Fibroblast of lung (primary cell): ENCODE results near the gene NARF. TPM values are rescaled to one million over a fixed set of nuclear protein-coding genes. Genes with fewer than 3 reads are reported as not detected.

ENCODE experiments used
- DNase-seq, 2 donors: peaks; one replicate each; pipeline versions ENCODE4 v3.0.0 to v3.0.0-alpha.2; 2010; ENCODE audit warnings: low read depth in 2 of 2
- H2AFZ ChIP-seq: 2 replicates; pipeline ENCODE4 v1.5.1; 2012; ENCODE audit warnings: low read length, control low read depth, inconsistent platforms
- H3K27ac ChIP-seq: 2 replicates; pipeline ENCODE4 v1.5.1; 2011; ENCODE audit warnings: low read length, control low read depth; ENCODE audit not compliant: insufficient read depth
- H3K27me3 ChIP-seq: 2 replicates; pipeline ENCODE4 v1.5.1; 2011; ENCODE audit warnings: mild to moderate bottlenecking, low read length; ENCODE audit not compliant: control insufficient read depth, insufficient read depth
- H3K36me3 ChIP-seq: 2 replicates; pipeline ENCODE4 v1.5.1; 2011; ENCODE audit warnings: low read length; ENCODE audit not compliant: control insufficient read depth, insufficient read depth
- H3K4me1 ChIP-seq: 2 replicates; pipeline ENCODE4 v1.5.1; 2011; ENCODE audit warnings: low read length; ENCODE audit not compliant: control insufficient read depth, insufficient read depth; ENCODE audit errors: extremely low read depth
- H3K4me2 ChIP-seq: 2 replicates; pipeline ENCODE4 v1.5.1; 2011; ENCODE audit warnings: low read length, control low read depth; ENCODE audit not compliant: insufficient read depth; ENCODE audit errors: extremely low read depth
- H3K4me3 ChIP-seq, 4 experiments: fragments of 200-600 bp in 1 of 4; sonication (generic) in 1 of 4; replicated peaks in 1 of 4; 2 replicates each; pipeline ENCODE4 v1.5.1; 2011 to 2016; ENCODE audit warnings: low read length in 4 of 4, low read depth in 3 of 4, mild to moderate bottlenecking in 3 of 4, control low read depth in 2 of 4, inconsistent platforms in 1 of 4, mixed read lengths in 1 of 4; ENCODE audit not compliant: insufficient read depth in 1 of 4; ENCODE audit errors: control extremely low read depth in 1 of 4
- H3K79me2 ChIP-seq: 2 replicates; pipeline ENCODE4 v1.5.1; 2012; ENCODE audit warnings: mild to moderate bottlenecking, low read length, inconsistent platforms; ENCODE audit not compliant: control insufficient read depth, insufficient read depth
- H3K9ac ChIP-seq: 2 replicates; pipeline ENCODE4 v1.5.1; 2011; ENCODE audit warnings: mild to moderate bottlenecking, low read length, control low read depth; ENCODE audit not compliant: insufficient read depth
- H3K9me3 ChIP-seq: 2 replicates; pipeline ENCODE4 v1.5.1; 2012; ENCODE audit warnings: low read depth, low read length; ENCODE audit not compliant: control insufficient read depth, insufficient read depth
- H4K20me1 ChIP-seq: 2 replicates; pipeline ENCODE4 v1.5.1; 2011; ENCODE audit warnings: low read length; ENCODE audit not compliant: control insufficient read depth, insufficient read depth; ENCODE audit errors: extremely low read depth
- CTCF ChIP-seq, 2 donors: IDR thresholded peaks in 1 of 2; conservative IDR thresholded peaks in 1 of 2; 1 replicate in 1 of 2; 2 replicates in 1 of 2; pipeline ENCODE4 v1.5.1; 2011 to 2012; ENCODE audit warnings: low read length in 2 of 2, control low read depth in 1 of 2, inconsistent platforms in 1 of 2, low read depth in 1 of 2, mild to moderate bottlenecking in 1 of 2
- EZH2 ChIP-seq: IDR thresholded peaks from 2 replicates; pipeline ENCODE4 v1.5.1; 2012; ENCODE audit warnings: low read length, control low read depth, mild to moderate bottlenecking; ENCODE audit errors: missing control alignments
- polyA plus RNA-seq, 2 donors: library from polyadenylated mRNA; depleted of rRNA in 1 of 2; stranded (reverse) in 1 of 2; unstranded in 1 of 2; fragments of >200 nt; gene quantifications; 2 replicates each; pipeline ENCODE4 v1.2.1, GENCODE V29; 2011 to 2012; ENCODE audit warnings: missing spikeins in 1 of 2
- total RNA-seq: library from RNA; depleted of rRNA; stranded (reverse); fragments of >200 nt; gene quantifications from 2 replicates; pipeline ENCODE4 v1.2.1, GENCODE V29; 2014

NARF gene
- total and polyA plus RNA-seq, 2 donors (not counting 1 experiment from before 2014, with no cell fraction given), result 22.0 to 38.7 TPM

GRCh38 chr17:82529914-82530300 is 71.4 kb downstream of the NARF start:
- Histone ChIP-seq H3K4me1 (peaks cover 4% of the 10 kb centered on the region), H3K79me2 (peaks cover 89% of the 10 kb centered on the region), H4K20me1 (no peaks in the 10 kb centered on the region), H3K27me3 (no peaks in the 10 kb centered on the region), H3K27ac (peak overlapping the region; percentile 3), H3K36me3 (no peaks in the 10 kb centered on the region), H3K9ac (no peak overlapping the region), H3K4me3 (no peak overlapping the region), H3K4me2 (no peak overlapping the region), H3K9me3 (no peaks in the 10 kb centered on the region), H2AFZ (no peak overlapping the region)
- DNase-seq, result no peak
- no peak for TF ChIP-seq CTCF (conservative IDR thresholded peaks at IDR 0.05 in 1 of 2, IDR thresholded peaks at IDR 0.05 in 1 of 2; ENCODE audit: low read depth in 1 of 2, low read length in 2 of 2)
- TF ChIP-seq EZH2, result no peak

GRCh38 chr17:82531431-82531881 is 72.9 kb downstream of the NARF start:
- DNase-seq, result peak; percentile 73 to 90
- Histone ChIP-seq H3K27ac (no peak overlapping the region), H3K4me3 (peak overlapping the region in 1 of 4 experiments; percentile 3), H4K20me1 (no peaks in the 10 kb centered on the region), H3K4me2 (peak overlapping the region; percentile 44), H3K36me3 (no peaks in the 10 kb centered on the region), H3K79me2 (peaks cover 86% of the 10 kb centered on the region), H3K9ac (no peak overlapping the region), H3K4me1 (peaks cover 12% of the 10 kb centered on the region), H2AFZ (no peak overlapping the region), H3K9me3 (no peaks in the 10 kb centered on the region), H3K27me3 (no peaks in the 10 kb centered on the region)
- TF ChIP-seq CTCF (conservative IDR thresholded peaks at IDR 0.05 in 1 of 2, IDR thresholded peaks at IDR 0.05 in 1 of 2; ENCODE audit: low read depth in 1 of 2, low read length in 2 of 2) (no peak), EZH2 (no peak)

- no peak overlapping the region for H3K4me2 ChIP-seq
Observed at GRCh38 chr17:82534401-82534812, 75.9 kb downstream of the NARF start.

More at GRCh38 chr17:82534401-82534812, 75.9 kb downstream of the NARF start:
- no peak overlapping the region for H2AFZ ChIP-seq
- no peak overlapping the region for H3K27ac ChIP-seq
- peaks cover 17% of the 10 kb centered on the region for H3K4me1 ChIP-seq
- H3K79me2 ChIP-seq, result peaks cover 90% of the 10 kb centered on the region
- no peaks in the 10 kb centered on the region for H3K27me3 ChIP-seq
- no peaks in the 10 kb centered on the region for H3K36me3 ChIP-seq
- no peak overlapping the region for H3K4me3 ChIP-seq
- no peak overlapping the region for H3K9ac ChIP-seq
- DNase-seq, result no peak
- H3K9me3 ChIP-seq, result no peaks in the 10 kb centered on the region
- no peak for TF ChIP-seq EZH2
- TF ChIP-seq CTCF (conservative IDR thresholded peaks at IDR 0.05 in 1 of 2, IDR thresholded peaks at IDR 0.05 in 1 of 2; ENCODE audit: low read depth in 1 of 2, low read length in 2 of 2), result no peak
- no peaks in the 10 kb centered on the region for H4K20me1 ChIP-seq
